ENCODE data around the gene AFDN.

DNA sequence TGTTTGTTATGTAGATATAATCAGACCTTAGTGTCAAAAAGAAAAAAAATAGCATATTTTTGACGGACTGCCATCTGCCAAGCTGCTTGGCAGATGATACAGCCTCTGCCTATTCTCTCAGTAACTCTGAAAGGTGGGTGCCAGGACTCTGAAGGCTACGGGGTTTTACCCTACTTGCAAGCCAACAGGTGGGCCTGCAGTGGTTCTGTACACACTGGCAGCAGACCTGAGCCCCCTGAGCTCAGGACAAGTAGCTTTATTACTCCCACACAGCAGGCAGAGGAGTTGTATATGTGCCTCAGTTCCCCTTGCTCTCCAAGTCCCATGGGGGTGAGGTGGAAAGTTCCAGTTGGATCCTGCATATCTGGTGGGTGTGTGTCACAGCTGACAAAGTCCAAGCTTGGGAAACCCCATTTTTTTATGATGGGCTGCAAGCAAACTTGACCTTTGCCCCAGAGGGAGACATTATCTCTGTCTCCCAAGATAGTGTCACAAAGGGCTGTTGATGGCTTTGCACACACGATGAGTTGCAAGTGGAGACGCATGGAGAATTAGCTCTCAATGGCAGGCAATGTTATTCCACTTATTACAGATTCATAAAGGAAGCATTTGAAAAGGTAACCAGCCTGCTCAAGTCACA is 20.5 kb upstream of the AFDN start:
- TF ChIP-seq, protein P1, sequence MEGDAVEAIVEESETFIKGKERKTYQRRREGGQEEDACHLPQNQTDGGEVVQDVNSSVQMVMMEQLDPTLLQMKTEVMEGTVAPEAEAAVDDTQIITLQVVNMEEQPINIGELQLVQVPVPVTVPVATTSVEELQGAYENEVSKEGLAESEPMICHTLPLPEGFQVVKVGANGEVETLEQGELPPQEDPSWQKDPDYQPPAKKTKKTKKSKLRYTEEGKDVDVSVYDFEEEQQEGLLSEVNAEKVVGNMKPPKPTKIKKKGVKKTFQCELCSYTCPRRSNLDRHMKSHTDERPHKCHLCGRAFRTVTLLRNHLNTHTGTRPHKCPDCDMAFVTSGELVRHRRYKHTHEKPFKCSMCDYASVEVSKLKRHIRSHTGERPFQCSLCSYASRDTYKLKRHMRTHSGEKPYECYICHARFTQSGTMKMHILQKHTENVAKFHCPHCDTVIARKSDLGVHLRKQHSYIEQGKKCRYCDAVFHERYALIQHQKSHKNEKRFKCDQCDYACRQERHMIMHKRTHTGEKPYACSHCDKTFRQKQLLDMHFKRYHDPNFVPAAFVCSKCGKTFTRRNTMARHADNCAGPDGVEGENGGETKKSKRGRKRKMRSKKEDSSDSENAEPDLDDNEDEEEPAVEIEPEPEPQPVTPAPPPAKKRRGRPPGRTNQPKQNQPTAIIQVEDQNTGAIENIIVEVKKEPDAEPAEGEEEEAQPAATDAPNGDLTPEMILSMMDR (conservative IDR thresholded peaks at IDR 0.05; ENCODE audit: low read length): no peak
- no peak for TF ChIP-seq EZH2phosphoT487 (IDR thresholded peaks at IDR 0.05; ENCODE audit: borderline replicate concordance)
